Ureter (tissue), 1 donor: ENCODE results near the gene CKAP5. TPM values are rescaled to one million over a fixed set of nuclear protein-coding genes. Genes with fewer than 3 reads are reported as not detected.

Source experiments
- DNase-seq: peaks from one replicate; pipeline ENCODE4 v3.0.0-alpha.2; 2020; ENCODE audit warnings: low spot score
- total RNA-seq: library from RNA; stranded (reverse); gene quantifications from one replicate; pipeline ENCODE4 v1.2.4, GENCODE V29; 2023
- donor health status: DM: yes; HTN: yes; CAD: no.

Gene CKAP5
- 86.4 TPM for total RNA-seq

GRCh38 chr11:46845740-46846509 lies at the start of gene CKAP5:
Gene CKAP5 (minus strand): TSS chr11:46846280. CDS start chr11:46821231, 25,049 bp downstream.
- peak; percentile 92 for DNase-seq

DNA sequence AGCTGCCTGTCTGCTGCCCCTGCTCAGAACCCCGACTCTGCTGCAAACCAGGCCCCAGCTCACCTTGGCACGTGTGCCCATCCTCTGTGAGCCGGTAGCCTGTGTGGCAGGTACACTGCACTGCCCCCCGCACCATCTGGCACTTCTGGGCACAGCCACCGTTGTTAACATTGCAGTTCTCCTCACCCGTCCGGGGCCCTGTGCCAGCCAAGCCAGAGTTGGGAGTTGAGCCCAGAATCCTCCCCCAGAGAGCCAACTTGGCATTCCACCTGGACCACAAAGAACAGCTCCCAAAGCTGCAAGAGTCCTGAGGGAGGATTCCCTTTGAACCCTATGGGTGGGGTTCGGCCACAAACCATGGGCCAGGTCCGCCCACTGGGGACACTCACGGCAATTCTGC lies 49.7 kb upstream of the CKAP5 start:
- peak; percentile 55 for DNase-seq

GRCh38 chr11:46894961-46895360 lies 48.9 kb upstream of the CKAP5 start:
- no peak for DNase-seq

DNA sequence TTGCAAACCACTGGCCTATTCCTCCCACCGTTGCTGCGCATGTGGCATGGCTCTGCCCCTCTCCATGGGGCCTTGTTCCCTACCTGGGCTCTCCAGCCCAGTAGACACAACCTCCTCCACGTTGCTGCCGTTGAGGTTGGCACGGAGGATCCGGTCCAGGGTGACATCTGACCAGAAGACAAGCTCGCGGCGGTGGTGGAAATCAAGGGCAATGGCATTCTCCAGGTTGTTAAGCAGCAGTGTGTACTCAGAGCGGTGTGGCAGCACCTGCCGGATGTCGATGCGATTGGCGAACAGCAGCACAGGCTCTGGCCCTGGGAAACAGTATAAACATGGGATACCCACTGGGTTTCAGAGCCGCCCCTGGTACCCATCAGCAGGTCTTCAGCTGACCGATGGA lies 48.4 kb upstream of the CKAP5 start:
- no peak for DNase-seq

GRCh38 chr11:46892838-46893237 lies 46.8 kb upstream of the CKAP5 start:
- no peak for DNase-seq

GRCh38 chr11:46892109-46892508 lies 46.0 kb upstream of the CKAP5 start:
- no peak for DNase-seq

DNA sequence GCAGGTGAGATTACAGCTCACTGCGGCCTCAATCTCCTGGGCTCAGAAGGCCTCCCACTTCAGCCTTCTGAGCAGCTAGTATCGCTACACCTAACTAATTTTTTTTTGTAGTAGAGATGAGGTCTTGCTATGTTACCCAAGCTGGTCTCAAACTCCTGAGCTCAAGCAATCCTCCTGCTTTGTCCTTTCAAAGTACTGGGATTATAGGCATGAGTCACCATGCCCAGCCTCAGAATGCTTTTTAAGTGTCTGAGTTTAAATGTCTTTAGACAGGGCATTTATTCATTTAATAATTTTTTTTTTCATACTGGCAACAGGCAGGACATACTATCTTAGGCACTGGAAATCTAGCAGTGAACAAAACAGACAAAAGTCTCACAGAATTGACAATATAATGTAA lies 44.6 kb upstream of the CKAP5 start:
- DNase-seq = no peak

- peak; percentile 82 for DNase-seq
Measured at GRCh38 chr11:46889689-46890475, 43.8 kb upstream of the CKAP5 start.

GRCh38 chr11:46889251-46889650 lies 43.2 kb upstream of the CKAP5 start:
- DNase-seq = no peak

GRCh38 chr11:46888636-46889035 lies 42.6 kb upstream of the CKAP5 start:
- no peak for DNase-seq

- DNase-seq = no peak
Measured at GRCh38 chr11:46886211-46886610, 40.1 kb upstream of the CKAP5 start.

GRCh38 chr11:46879056-46879585 lies 33.0 kb upstream of the CKAP5 start:
- no peak for DNase-seq

DNA sequence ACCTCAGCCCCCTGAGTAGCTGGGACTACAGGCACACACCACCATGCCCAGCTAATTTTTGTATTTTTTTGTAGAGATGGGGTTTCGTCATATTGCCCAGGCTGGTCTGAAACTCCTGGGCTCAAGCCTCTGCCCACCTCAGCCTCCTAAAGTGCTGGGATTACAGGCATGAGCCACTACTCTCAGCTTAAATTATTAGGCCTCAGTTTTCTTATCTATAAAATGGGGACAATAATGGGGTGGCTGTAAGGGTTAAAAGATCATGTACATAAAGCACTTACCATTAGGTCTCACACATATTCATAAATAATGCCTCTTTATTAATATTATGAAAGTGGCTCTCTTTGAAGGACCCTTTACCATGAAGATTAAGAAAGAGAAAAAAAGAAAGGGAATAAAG lies 31.5 kb upstream of the CKAP5 start:
- no peak for DNase-seq

DNA sequence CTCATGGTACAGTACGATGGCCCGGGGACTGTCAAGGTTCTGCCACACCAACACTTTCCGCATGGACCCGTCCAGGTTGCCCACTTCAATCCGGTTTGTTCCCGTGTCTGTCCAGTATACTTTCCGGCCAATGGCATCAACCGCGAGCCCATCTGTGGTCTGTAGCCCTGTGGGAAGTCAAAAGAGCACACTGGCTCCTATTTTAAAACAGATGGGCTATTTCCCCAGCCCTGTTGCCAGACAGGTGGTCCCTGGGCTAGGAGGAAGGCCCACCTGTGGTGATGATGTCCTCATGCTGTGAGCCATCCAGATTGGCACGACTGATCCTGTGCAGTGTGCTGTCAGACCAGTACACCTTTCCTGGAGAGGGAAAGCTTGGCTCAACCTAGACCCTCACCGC lies 30.4 kb upstream of the CKAP5 start:
- no peak for DNase-seq

- DNase-seq = no peak
Measured at GRCh38 chr11:46874586-46874985, 28.5 kb upstream of the CKAP5 start.

DNA sequence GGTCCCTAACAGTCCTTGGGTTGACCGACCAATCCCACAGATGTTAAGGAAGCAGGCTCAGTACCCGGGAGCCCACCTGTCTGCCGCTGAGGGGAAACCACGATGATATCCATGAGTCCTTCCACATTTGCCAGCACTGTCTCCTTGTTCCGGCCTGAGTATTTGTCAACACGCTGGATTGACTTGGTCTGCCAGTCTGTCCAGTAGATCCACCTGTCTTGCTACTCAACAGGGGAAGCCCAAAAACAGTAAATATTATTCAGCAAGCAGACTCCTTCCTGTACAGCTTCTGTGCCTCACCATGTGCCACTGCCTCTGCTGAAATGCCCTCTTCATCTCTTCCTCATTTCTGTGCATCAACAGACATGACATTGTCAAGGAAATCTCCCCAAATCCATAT lies 22.8 kb upstream of the CKAP5 start:
- no peak for DNase-seq

- DNase-seq = no peak
Measured at GRCh38 chr11:46865340-46865739, 19.3 kb upstream of the CKAP5 start.

DNA sequence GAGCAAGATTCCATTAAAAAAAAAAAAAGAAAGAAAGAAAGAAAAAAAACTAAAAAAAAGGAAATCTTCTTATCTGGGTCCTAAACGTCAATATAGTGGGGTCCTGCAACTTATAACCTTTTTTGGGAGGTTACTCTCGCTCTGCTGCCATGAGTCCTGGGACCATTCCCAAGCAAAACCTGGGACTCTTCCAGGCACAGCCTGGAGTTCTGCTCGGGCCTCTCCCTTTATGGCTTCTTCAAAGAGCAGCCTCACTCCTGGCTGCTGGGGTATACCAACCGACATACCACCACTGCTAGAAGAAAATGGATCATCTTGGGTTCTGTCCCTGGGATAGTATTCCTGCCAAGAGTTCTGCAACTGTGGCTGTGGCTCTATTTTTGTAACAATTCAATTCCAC lies 14.1 kb upstream of the CKAP5 start:
- DNase-seq = no peak

- no peak for DNase-seq
Measured at GRCh38 chr11:46858920-46859546, 13.0 kb upstream of the CKAP5 start.

- no peak for DNase-seq
Measured at GRCh38 chr11:46857666-46858065, 11.6 kb upstream of the CKAP5 start.

DNA sequence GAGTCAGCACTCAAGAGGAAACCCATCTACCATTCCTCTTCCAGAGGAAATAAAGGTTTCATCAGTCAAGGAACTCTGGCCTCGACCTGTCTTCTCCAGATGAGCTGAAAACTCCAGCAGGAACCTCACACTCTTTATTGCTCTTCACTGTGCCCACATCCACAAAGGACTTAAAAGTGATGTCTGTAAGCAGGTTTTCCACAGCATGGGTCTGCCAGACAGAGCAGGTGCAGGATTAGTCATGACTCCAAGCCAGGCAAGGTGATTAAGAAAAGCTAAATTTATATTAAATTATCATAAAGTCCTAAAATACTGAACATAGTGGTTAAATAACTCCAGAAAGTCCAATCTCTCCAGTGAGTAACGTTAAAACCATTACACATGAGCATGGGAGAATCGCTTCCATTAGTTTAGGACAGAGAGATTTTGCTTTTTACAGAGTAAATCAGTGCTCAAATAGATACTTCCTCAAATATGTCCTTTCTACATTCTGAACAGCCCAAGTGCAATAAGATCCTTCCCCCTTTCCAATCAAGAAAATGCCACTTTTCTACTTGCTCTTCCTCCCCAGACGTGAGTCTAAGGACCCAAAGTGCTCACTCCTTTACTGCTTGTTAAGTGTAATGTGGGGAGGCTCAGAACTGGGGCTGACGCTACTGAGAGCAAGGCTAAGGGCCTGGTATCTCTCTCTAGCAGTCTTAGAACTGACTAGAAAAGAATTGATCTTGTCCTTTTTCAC lies 10.7 kb upstream of the CKAP5 start:
- no peak for DNase-seq

DNA sequence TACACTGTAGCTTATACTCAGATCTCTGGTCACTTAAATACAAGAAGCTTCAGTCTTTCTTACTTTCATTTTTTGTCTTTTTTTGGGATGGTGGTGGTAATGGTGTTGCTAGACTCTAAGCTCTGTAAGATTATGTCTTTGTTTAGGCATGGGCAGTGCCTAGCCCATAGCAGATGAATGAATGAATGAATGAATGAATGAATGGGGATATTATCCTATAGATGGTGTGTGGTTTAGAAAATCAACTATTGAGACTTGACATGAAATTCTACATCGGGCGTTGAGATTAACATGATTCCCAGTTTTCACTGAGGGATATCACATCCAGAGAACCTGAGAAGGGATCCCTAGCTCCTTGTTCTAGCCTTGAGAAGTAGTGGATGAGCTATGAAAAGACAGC lies 9.8 kb upstream of the CKAP5 start:
- DNase-seq = no peak
